Neutrophil (primary cell): ENCODE results near the gene ADGRG1.

Experiments
- H3K27ac ChIP-seq: fragments of 200-600 bp; sonication (generic); 2 replicates; pipeline ENCODE4 v1.5.1; 2016; ENCODE audit warnings: mild to moderate bottlenecking, moderate library complexity
- H3K27me3 ChIP-seq: fragments of 200-600 bp; sonication (generic); 2 replicates; pipeline ENCODE4 v1.6.0; 2016; ENCODE audit warnings: mild to moderate bottlenecking
- H3K36me3 ChIP-seq: fragments of 200-600 bp; sonication (generic); 2 replicates; pipeline ENCODE4 v1.5.1; 2017
- H3K4me1 ChIP-seq, 2 experiments: fragments of 200-600 bp in 1 of 2; sonication (generic) in 1 of 2; 1 replicate in 1 of 2; 2 replicates in 1 of 2; pipeline versions ENCODE4 v1.5.1 to v1.6.1; 2013 to 2016; ENCODE audit warnings: low read depth in 1 of 2, low read length in 1 of 2, mild to moderate bottlenecking in 1 of 2, moderate library complexity in 1 of 2; ENCODE audit not compliant: control insufficient read depth in 1 of 2, insufficient read depth in 1 of 2
- H3K4me3 ChIP-seq, 2 experiments: fragments of 200-600 bp in 1 of 2; sonication (generic) in 1 of 2; 1 replicate in 1 of 2; 2 replicates in 1 of 2; pipeline ENCODE4 v1.5.1; 2013 to 2016; ENCODE audit warnings: low read depth in 1 of 2, low read length in 1 of 2, mild to moderate bottlenecking in 1 of 2, moderate library complexity in 1 of 2
- H3K9me3 ChIP-seq: fragments of 200-600 bp; sonication (generic); 2 replicates; pipeline ENCODE4 v1.5.1; 2016
- TF ChIP-seq, protein P1 (sequence below): fragments of 200-600 bp; sonication (generic); IDR thresholded peaks from 2 replicates; pipeline ENCODE4 v1.5.1; 2016; ENCODE audit warnings: antibody characterized with exemption

The ADGRG1 gene

DNA sequence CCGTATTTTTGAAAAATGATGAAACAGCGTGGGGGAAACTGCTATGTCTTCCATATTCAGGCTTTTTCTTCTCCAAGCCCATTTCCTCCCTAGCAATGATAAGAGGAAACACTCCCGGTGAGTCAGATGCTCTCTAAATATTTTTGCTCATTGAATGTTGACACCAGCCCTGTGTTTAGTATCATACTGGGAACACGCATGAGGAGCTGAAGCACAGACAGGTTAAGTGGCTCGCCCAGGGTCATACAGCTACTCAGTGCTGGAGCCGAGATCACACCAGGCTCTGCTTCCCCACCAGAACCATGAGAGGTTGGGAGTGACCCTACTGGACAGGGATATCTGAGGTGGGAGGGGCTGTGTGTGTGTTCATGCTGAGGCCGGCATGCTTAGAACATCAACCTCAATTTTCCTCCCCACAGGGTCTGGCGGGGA lies 37.8 kb upstream of the ADGRG1 start:
- Histone ChIP-seq H3K9me3 (no peaks in the 10 kb centered on the region), H3K4me3 (no peak overlapping the region), H3K36me3 (no peaks in the 10 kb centered on the region), H3K27ac (no peak overlapping the region), H3K4me1 (no peaks in the 10 kb centered on the region), H3K27me3 (peaks cover 25% of the 10 kb centered on the region)
- TF ChIP-seq, protein P1, sequence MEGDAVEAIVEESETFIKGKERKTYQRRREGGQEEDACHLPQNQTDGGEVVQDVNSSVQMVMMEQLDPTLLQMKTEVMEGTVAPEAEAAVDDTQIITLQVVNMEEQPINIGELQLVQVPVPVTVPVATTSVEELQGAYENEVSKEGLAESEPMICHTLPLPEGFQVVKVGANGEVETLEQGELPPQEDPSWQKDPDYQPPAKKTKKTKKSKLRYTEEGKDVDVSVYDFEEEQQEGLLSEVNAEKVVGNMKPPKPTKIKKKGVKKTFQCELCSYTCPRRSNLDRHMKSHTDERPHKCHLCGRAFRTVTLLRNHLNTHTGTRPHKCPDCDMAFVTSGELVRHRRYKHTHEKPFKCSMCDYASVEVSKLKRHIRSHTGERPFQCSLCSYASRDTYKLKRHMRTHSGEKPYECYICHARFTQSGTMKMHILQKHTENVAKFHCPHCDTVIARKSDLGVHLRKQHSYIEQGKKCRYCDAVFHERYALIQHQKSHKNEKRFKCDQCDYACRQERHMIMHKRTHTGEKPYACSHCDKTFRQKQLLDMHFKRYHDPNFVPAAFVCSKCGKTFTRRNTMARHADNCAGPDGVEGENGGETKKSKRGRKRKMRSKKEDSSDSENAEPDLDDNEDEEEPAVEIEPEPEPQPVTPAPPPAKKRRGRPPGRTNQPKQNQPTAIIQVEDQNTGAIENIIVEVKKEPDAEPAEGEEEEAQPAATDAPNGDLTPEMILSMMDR = no peak

DNA sequence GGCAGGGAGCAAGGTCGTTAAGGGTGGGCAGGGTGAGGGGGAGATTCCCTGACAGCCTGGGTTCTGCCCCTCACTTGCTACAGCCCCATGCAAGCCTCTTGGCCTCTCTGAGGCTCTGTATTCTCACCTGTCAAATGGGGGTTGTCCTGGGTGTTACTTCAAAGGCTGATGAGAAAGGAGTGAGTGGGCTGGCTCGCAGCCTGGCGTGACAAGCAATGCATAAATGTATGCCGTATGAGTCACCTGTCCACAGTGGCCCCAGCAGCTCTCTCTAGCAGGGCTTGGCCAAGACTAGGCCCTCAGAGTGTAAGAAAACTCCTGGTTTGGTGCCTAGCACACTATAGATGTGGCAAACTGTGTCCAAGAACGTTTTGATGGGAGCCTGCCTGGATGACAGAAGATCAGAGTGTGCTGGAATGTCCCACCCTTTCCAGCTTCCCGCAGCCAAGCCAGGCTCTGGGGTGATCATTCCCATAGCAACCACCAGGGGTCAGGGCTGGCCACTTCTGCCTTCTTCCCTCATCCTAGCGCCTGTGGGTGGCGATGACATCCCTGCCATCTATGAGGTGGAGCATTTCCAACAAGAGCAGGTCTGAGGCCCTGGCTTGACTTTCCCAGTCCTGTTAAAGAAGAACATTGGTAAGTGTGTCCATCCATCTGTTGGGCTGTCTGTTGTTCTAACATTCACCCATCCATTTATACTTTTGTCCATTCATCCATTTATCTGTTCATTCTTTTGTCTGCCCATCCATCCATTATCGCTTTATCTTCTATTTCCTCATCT lies 37.2 kb upstream of the ADGRG1 start:
- Histone ChIP-seq H3K36me3 (no peaks in the 10 kb centered on the region), H3K27me3 (peaks cover 25% of the 10 kb centered on the region), H3K4me1 (no peaks in the 10 kb centered on the region), H3K27ac (no peak overlapping the region), H3K9me3 (no peaks in the 10 kb centered on the region), H3K4me3 (no peak overlapping the region)
- TF ChIP-seq, protein P1 = peak; percentile 76

DNA sequence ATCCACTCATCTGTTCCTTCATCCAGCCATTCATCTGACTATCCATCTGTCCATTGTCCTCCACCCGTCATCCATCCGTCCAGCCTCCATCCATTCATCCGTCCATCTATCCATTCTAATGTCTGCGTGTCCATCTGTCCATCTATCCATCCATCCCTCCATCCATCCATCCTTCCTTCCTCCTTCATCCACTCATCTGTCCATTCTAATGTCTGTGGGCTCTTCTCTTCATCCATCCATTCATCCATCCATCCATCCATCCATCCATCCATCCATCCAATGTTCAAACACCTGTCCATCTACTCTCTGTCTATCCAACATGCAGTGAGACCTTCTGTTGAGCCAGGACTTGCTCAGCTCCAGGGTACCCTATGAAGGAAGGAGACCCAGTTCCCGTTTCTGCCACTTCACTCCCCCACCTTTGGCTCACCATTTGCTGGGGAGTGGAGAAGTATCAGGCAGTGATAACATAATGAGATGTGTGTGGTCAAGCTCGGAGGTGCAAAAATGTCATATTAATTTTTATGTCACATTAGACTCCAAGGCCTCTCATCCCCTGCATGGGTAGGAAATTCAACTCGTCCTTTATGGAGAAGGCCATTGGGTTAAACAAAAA lies 36.5 kb upstream of the ADGRG1 start:
- H3K27me3 ChIP-seq = peaks cover 25% of the 10 kb centered on the region

DNA sequence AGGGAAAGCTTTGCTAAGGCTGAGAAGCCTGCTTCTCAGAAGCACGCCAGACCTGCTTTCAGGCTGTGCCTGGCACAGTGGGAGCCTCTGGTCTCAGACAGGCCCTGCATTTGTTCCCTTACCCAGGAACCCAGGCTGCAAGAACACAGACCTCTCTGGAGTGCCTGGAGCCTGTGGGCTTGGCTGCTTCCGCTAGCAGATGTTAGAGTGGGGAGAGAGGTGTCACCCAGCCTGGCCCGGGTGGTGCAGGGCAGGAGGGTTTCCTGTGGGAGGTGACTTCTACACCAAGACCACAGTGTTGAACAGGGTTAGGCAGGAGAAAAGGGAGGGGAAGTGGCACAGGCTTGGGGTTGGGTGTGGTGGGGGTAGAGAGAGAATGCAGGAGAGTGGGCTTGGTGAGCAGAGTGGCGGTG lies 35.8 kb upstream of the ADGRG1 start:
- no peak overlapping the region for H3K4me3 ChIP-seq
- no peak overlapping the region for H3K27ac ChIP-seq
- no peaks in the 10 kb centered on the region for H3K36me3 ChIP-seq
- TF ChIP-seq, protein P1 = no peak
- H3K27me3 ChIP-seq = peaks cover 25% of the 10 kb centered on the region
- no peaks in the 10 kb centered on the region for H3K9me3 ChIP-seq
- no peaks in the 10 kb centered on the region for H3K4me1 ChIP-seq

More for the DNA sequence above, 36.5 kb upstream of the ADGRG1 start:
- TF ChIP-seq, protein P1 = no peak
- H3K4me1 ChIP-seq = no peaks in the 10 kb centered on the region
- H3K27ac ChIP-seq = no peak overlapping the region
- no peak overlapping the region for H3K4me3 ChIP-seq
- H3K9me3 ChIP-seq = no peaks in the 10 kb centered on the region
- no peaks in the 10 kb centered on the region for H3K36me3 ChIP-seq

DNA sequence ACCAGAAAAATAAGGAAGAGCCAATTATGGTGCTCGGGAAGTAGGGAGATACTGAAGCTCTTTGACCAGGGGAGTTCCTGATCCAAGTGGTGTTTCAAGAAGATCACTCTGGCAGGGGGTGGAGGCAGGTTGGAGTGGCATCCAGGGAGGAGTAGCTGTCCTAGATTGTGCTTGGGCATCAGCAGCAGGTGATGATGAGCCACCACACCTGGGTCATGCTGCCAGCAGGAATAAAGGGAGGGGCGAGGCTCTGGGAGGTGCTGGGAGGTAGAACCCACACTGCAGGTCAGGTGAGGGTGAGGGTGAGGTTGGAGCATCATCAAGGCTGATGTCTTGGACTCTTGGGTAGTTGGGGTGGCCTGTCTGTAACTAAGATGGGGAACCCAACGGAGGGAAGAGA lies 35.4 kb upstream of the ADGRG1 start:
- Histone ChIP-seq H3K27ac (no peak overlapping the region), H3K27me3 (peaks cover 25% of the 10 kb centered on the region), H3K4me3 (no peak overlapping the region), H3K36me3 (no peaks in the 10 kb centered on the region), H3K4me1 (no peaks in the 10 kb centered on the region), H3K9me3 (no peaks in the 10 kb centered on the region)
- TF ChIP-seq, protein P1 = no peak
